Activated CD4-positive, alpha-beta T cell treated with anti-CD3 and anti-CD28 coated beads, Interleukin-2, Interleukin-4, amounts not matched to agents 100 ng/mL and 50 ng/mL, durations not matched to agents 16 hours and 8 hours (primary cell): ENCODE results near the gene EMILIN2.

Experiments used
- DNase-seq: peaks from one replicate; pipeline ENCODE4 v3.0.0-alpha.2; 2020; ENCODE audit warnings: low spot score

EMILIN2 gene

DNA sequence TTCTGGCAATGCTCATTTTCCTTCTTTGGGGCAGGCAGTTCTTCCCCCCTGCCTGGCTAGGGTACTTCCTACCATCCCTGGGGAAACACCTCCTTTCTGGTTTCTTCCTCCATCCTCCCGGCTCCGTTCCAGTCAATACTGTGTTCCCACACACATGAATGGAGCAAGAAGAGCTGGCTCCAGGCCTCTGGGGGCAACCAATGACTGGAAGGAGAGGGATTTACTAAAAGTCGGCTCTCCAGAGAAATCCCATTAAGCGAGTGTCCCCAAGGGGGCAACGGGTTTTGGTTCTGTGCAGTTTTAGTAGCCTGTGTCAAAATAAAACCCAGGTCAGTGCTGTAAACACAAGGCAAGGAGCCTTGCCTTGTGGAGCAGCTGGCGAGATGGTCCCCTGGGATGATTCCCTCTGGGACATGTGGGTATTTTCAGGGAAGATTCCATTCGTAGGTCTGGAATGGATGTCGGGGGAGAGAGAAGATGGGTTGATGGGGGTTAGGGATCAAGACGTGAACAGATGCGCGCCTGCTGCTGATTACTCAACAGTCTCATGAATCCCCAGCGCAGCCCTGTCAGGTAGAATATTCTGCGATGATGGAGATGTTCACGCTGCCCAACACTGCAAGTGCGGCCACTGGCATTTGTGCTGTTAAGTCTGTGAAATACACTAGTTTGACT is 32.0 kb downstream of the EMILIN2 start:
- no peak for DNase-seq

DNA sequence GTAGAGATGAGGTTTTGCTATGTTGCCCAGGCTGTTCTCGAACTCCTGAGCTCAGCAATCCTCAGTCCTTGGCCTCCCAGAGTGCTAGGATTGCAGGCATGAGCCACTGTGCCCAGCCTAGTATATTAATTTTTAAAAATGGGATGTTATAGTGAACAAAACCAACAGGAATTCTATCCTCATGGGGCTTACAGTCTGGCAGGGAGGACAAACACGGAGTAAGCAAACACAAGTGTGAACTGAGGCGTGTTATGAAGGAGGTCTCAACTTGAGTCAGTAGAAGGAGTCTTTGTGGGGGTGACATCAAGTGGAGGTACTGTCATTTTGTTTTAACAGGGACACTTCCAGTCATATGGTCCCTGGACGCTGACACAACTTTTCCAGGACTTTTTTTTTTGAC is 33.1 kb downstream of the EMILIN2 start:
- DNase-seq, result no peak

DNA sequence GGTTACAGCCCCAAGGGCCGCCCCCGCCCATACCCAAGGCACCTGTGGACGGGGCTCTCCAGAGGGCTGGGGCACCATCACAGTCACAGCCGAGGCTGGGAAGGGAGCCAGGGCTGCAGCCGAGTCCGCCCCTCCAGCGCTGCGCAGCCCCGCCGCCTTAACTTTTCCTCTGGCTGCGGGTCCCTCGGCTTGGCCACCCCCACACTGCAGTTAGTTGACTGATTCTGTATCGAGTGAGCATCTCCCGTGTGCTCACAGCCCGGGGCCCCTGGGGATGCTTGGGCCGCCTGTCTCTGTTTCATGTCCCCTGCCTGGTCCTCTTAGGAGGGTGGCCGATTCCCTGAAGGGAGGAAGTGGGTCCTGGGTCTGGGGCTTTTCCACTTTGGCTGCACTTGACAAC is 33.7 kb downstream of the EMILIN2 start:
- DNase-seq, result no peak

DNA sequence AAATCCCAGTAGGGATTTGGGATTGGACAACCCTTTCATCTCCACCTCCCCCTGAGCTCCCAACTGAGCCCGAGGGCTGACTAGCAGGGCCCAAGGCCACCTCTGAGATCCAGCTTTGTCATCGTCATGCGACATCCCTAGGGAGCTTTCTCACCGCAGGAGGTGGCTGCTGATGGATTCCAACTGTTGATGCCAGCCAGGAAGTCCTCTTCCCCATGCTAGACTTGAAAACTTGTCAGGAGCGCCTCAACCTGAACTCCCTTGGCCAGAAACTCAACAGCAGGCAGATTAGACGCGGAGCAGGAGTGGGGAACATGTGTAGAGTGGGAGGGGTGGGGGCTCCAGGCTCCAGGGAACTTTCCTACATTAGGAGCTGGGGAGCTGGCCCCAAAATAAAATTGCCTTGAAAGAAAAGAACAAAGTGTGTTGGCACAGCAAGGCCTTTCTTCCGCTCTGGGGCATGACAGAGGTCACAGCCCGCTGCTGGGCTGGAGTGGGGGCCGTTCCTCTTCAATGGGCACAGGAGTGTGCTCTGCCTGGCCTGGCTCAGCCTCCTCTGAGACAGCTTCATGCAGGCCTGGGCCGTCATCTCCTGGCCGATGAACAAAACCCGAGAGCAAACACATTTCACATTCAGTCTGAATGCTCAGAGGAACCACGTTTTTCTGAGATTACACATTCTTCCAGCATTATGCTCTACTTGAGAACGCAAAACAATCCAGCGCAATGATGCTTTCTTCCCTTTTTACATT is 34.5 kb downstream of the EMILIN2 start:
- DNase-seq, result no peak

DNA sequence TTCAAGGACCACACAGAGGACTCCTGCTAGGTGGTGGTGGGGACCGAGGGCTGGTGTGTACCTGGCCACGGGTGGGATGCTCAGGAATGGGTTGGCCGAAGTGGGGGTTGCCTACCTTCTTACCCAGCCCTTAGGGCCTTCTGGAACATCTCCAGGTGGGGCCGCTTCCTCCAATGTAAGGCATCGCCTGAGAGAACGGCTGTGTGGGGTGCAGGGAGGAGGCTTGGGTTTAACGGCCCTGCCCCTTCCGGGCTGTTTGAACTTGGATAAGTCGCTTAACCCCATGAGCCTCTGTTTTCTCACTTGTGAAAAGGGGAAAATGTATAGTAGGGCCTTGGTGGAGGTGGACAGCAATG is 35.0 kb downstream of the EMILIN2 start:
- DNase-seq, result no peak

DNA sequence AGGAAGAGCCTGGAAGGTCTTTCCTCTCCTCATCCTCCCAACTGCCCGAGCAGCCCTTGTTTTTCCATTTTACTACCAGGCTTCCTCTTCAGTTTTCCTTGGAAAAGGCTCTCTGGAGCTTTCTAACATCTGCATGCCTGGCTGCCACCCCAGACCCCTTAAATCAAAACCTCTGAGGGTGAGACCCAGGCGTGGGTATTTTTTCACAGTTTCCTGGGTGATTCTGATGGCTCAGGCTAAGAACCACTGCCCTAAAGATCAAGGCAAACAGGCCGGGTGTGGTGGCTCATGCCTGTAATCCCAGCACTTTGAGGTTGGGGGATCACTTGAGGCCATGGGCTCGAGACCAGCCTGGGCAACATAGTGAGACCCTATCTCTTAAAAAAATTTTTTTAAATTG is 35.4 kb downstream of the EMILIN2 start:
- no peak for DNase-seq

DNA sequence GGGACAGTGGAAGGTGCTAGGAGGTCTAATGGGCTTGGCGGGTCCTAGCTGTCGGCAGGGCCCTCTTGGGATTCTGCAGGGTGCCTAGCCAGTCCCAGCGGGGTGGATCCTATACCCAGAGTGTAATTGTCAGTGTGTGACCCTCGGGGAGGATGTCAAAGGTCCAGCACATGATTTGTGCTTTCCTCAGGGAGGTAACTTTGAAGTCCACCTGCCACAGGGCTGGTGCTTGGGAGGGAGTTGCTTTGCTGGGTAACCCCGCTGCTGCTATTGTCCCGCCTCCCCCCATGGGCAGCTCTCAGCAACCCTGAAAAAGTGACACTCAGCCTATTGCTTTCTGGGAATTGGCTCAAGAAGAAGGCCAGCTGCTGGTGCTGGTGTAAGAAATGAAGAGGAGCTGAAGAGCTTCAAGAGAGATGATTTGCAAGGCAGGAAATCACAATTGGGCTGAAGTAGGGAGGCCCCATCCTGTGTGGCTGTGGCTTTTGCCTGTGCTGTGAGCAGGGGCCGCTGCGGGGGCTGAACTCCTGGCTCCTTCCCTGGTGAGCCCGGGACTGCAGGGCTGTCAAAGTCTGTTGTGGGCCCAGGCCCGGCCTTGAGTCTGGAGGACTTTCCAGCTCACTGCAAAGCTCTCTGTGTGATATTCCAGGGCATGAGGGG is 36.4 kb downstream of the EMILIN2 start:
- peak; percentile 62 for DNase-seq

DNA sequence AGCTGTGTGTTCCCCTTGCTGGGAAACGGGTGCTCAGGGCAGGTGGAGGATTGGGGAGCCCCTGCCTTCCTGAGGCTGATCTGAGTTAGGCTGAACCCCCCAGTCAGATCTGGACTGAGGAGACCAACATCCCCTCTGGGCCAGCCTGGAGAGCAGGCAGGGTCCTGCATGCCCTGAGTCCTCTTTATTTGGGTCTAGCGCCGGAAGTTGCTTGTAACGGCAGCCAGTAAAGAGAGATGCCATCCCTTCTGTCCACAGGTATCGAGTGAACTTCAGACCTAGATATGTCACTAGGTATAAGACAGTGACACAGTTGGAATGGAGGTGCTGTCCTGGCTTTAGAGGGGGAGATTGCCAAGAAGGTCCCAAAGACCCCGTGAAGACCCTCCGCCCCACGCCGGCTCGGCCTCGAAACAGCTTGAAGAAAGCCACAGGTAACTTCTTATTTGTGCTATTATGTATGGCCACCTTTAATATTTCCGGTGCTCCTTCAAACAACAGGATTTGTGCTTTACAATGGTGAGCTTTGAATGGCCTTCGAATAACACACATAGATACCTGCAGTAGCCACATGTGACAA is 38.0 kb downstream of the EMILIN2 start:
- no peak for DNase-seq

DNA sequence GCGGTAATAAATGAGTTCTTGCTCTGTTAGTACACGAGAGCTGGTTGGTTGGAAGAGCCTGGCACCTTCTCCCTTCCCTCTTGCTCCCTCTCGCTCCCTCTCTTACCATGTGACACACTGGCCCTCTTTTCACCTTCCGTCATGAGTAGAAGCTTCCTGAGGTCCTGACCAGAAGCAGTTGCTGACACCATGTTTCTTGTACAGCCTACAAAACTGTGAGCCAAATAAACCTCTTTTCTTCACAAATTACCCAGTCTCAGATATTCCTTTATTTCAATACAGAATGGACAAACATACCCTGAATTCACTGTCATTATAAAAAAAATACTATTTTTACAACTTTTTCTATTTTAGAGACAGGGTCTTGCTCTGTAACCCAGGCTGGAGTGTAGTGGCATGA is 40.7 kb downstream of the EMILIN2 start:
- DNase-seq, result no peak

DNA sequence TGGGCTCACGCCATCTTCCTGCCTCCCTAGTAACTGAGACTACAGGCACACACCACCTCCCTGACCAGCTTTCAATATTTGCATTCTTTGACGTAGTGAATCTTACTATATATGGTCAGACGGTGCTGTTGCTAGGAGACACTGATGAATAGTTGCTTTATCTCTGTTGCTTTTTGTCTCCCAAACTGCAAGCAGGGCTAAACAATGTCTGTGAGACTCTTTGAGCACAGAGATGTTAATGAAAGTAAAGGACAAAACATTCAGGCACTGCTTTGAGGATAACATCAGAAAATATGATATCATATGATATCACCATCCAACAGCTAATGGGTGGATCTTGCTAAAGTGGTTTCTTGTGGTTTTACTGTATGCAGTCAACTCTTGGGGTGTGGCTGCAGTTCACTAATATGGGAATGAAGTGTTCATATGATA is 43.0 kb downstream of the EMILIN2 start:
- no peak for DNase-seq

DNA sequence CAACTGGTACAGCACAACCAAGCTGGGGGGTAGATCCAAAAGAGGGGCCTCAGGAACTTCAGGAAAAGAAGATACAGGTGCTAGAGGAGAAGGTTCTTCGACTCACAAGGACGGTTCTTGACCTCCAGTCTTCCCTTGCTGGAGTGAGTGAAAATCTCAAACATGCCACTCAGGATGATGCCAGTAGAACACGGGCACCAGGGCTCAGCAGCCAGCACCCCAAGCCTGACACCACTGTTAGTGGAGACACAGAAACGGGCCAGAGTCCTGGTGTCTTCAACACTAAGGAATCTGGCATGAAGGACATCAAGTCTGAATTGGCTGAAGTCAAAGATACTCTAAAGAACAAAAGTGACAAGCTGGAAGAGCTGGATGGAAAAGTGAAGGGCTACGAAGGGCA is 43.8 kb downstream of the EMILIN2 start:
- DNase-seq, result no peak

DNA sequence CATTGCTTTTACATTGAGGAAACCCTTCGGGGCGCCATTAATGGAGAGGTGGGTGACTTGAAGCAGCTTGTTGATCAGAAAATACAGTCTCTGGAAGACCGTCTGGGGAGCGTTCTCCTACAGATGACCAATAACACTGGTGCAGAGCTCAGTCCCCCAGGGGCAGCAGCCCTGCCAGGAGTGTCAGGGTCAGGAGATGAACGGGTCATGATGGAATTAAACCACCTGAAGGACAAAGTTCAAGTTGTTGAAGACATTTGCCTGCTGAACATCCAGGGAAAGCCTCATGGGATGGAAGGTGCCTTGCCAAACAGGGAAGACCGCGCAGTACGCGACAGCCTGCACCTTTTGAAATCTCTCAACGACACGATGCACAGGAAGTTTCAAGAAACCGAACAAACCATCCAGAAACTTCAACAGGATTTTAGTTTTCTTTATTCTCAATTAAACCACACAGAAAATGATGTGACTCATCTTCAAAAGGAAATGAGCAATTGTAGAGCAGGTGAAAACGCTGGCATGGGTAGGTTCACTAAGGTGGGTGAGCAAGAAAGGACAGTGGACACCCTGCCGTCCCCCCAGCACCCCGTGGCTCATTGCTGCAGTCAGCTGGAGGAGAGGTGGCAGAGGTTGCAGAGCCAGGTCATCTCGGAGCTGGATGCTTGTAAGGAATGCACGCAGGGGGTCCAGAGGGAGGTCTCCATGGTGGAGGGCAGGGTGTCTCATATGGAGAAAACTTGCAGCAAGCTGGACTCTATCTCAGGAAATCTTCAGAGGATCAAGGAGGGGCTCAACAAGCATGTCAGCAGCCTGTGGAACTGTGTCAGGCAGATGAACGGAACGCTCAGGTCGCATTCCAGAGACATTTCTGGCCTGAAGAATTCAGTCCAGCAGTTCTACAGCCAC is 45.0 kb downstream of the EMILIN2 start:
- DNase-seq, result no peak

DNA sequence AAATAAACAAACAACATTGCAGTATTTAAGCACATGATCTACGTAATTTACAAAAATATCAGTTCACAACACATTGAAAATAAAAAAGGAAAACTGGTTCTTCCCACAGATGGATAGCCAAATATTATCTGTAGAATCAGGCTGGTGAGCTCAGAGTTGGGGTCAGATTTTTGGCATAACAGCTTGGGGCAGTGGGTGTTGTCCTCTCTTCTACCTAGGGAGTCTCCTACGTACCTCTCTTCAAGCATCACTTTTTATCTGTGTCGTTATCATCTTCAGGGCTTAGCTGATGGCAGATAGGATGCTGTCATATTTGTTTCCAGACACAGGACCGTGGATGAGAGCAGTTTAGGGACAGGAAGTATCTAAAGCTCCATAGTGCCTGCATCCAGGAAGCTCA is 46.2 kb downstream of the EMILIN2 start:
- DNase-seq, result no peak

DNA sequence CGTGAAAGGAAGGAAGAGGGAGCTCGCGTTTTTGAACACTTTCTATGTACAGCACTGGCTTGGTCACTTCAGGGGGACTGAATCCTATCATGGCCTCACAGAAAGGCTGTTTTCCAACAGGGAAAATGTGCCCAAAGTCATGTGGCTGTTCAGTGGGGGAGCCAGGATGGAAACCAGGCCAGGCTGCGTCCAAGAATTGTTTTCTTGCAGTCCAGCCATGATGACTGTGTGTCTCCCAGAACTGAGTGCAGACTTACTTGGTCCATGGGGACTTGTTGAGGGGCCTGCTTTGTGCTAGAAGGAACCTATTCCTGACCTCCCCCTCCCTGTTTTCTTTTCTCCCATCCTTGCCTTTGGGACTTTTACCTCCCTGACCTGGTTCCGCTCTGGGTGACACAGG is 46.9 kb downstream of the EMILIN2 start:
- no peak for DNase-seq

DNA sequence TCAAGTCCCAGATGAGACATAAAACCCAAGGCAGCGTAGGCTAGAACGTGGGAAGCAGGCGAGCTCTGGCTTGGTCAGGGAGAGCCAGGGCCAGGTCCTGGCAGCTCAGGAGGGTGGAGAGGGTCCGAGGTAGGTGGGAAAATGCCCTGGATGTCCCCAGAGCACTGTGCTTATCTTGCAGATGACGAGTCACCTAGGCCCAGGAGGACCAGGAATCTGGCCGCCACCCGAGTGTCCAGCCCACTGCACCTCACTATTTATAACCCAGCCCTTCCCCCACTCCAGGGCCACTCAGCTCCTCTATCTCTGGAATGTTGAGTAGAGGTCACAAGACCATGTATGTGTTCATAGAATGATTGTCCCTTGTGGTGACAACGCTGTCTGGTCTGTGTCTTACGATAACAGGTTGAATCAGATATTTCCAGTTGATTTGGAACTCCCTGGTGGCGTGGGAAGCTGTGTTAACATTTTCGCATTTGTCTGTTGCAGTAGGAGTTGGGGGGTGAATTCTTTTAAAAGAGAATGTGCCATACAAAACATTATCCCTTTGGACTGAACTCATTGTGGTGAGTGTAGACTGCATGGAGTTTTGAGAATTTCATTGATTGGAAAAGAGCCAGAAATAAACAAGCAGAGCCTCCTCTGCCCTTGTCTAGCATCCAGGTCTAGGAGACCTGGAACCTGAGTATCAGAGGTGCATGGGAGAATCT is 47.5 kb downstream of the EMILIN2 start:
- no peak for DNase-seq

DNA sequence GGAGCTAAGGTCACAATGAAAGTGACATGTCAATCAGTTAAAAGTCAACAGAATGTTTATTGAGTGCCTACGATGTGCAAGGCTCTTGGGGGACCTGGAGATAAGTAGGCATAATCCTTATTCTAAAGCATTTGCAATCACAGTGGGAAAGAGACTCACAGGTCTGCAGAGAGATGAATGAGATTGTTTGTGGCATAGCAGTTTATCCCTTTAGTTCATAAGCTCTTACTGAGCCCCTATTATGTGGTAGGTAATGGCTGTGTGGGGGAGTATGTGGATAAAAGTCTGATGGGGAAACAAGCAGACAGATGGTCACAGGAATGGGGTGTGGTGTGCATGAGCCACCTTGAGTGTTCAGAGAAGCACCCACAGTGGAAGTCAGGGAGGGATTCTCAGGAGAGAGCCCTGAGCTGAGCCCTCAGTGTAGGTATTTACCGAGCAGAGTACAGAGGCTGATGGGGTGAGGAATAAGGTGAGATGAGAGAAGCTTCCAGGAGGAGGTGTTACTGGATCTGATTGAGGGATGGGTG is 48.1 kb downstream of the EMILIN2 start:
- no peak for DNase-seq

DNA sequence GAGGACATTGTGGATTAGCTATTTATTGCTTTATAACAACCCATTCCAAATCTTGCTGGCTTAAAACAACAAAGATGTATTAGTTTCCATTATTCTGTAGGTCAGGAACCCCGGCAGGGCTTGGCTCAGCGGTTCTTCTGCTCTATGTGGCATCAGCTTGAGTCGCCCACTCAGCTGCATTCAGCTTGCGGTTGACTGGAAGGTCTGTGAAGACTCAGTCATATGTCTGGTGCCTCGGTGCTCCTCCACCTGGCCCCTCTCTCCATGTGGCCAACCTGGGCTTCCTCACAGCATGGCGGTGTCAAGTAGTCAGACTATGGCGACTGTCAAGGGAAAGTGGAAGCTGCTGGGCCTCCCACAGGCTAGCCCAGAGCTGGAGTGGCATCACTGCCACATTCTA is 48.6 kb downstream of the EMILIN2 start:
- no peak for DNase-seq

DNA sequence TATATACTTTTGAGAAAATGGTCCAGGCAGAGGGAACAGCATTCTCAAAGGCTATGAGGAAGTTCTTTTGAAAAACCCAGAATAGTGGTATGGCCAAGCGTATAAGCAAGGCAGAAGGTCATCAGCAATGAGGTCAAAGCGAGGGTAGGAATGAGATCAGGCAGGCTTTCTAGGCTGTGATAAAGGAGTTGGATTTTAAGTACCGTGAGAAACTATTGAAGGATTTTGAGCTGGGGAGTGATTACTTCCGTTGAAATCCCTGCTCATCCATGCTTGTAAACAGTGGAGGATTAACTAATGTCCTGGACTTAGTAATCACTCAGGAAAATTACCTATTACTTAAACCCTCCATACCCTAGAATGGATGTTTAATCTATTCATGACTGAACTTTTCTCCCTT is 50.2 kb downstream of the EMILIN2 start:
- no peak for DNase-seq

DNA sequence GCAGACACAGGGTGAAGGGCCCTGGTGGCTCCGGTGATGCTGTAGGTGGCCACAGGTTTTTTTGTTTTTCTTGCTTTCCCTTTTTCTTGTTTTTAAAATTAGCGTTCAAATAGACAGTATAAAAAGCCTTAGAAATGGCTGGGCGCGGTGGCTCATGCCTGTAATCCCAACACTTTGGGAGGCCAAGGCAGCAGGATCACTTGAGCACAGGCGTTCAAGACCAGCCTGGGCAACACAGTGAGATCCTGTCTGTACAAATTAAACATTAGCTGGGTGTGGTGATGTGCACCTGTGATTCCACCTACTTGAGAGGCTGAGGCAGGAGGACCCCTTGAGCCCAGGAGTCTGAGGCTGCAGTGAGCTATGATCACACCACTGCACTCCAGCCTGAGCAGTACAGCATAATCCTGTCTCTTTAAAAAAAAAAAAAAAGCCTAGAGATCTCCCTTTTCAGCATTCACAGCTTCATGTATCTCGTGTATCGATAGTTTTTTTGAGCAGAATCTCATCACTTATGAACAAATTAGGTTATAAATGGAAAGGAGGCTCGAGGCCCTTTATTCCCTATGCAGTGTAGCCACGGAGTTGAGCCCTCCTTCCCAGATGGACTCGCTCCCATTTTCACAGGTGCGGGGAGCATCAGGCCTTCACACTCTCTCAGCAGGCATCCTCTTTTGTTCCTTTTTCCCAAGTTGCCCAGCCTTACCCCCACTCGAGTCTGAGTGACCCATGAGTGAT is 50.8 kb downstream of the EMILIN2 start:
- DNase-seq, result no peak

DNA sequence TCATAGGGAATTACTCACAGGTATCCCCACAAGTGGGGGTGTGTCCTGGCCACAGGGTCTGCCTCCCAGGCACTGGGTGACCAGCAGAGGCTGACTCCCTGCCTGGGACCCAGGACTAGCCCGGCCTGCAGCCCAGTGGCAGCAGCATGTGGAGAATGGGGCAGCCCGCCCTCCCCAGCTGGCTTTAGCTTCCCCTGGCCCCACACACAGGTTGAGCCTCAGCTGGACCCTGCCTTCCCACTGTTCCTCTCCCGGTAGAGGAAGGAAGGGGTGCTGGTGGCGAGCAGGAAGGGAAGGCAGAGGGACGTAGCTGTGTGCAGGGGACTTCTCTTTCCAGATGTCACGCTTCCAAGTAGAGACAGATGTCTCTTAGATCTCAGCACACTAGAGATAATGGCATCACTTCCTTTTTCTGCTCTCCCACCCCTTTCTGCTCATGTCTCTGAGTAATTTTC is 51.4 kb downstream of the EMILIN2 start:
- DNase-seq, result no peak
